ENCODE data around the gene AKAP7.
"Not testable (repeated sequence)": the region's sequence is repeated elsewhere in the genome, so short reads cannot be mapped to it uniquely, and the experiment has no call there.

AKAP7 gene

GRCh38 chr6:131303338-131303930 is 168.2 kb downstream of the AKAP7 start:
- DNase-seq, result no peak

GRCh38 chr6:131305037-131305850 is 170.0 kb downstream of the AKAP7 start:
- no peak for DNase-seq

- DNase-seq, result no peak
These were observed 174.2 kb downstream of the AKAP7 start for GRCh38 chr6:131309437-131309836.

- no peak for DNase-seq
These were observed 179.6 kb downstream of the AKAP7 start for GRCh38 chr6:131314838-131315237.

GRCh38 chr6:131316654-131317053 is 181.4 kb downstream of the AKAP7 start:
- no peak for DNase-seq

- no peak for DNase-seq
These were observed 182.2 kb downstream of the AKAP7 start for GRCh38 chr6:131317516-131317915.

- DNase-seq, result no peak
These were observed 186.3 kb downstream of the AKAP7 start for GRCh38 chr6:131321589-131321988.

DNA sequence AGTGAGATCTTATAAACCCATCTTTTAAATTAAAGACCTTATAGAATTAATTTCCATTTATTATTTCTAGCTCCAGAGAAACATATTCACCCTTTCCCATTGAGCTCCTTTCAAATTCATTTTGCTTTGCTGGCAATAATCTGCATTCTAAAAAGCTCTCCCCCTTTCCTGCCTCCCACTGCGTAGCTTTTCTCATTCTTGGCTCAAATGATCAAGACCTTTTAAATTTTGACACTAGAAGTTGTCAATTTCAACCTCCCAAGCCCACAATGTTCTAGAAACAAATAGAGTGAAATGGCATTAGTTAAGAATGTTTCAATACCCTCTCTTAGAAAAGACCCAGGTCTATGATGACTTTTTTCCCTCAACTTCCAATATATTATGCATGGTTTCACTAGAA is 186.9 kb downstream of the AKAP7 start:
- DNase-seq, result no peak

- not testable (repeated sequence) for DNase-seq
These were observed 190.4 kb downstream of the AKAP7 start for GRCh38 chr6:131325669-131326068.

DNA sequence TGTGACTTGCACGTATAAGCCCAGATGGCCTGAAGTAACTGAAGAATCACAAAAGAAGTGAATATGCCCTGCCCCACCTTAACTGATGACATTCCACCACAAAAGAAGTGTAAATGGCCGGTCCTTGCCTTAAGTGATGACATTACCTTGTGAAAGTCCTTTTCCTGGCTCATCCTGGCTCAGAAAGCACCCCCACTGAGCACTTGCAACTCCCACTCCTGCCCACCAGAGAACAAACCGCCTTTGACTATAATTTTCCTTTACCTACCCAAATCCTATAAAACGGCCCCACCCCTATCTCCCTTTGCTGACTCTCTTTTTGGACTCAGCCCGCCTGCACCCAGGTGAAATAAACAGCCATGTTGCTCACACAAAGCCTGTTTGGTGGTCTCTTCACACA is 193.5 kb downstream of the AKAP7 start:
- not testable (repeated sequence) for DNase-seq

DNA sequence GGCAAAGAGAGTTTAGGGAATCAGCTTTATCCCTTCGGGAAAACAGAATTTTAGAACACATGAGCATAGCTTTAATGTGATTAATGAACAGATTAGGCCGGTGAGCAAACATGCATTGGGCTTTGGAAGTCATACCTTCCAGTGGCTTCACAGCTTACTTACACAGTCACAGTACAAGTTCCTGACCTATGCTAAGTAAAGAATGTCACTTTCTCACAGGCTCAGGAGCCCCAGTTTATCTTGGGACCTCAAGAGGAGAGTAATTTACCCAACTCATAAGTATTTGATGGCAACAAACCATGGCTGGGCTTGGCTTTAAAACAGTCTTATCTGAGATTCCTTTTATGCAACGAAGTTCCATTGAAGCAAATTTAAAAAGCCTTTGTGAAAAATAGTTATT is 195.9 kb downstream of the AKAP7 start:
- DNase-seq, result no peak

DNA sequence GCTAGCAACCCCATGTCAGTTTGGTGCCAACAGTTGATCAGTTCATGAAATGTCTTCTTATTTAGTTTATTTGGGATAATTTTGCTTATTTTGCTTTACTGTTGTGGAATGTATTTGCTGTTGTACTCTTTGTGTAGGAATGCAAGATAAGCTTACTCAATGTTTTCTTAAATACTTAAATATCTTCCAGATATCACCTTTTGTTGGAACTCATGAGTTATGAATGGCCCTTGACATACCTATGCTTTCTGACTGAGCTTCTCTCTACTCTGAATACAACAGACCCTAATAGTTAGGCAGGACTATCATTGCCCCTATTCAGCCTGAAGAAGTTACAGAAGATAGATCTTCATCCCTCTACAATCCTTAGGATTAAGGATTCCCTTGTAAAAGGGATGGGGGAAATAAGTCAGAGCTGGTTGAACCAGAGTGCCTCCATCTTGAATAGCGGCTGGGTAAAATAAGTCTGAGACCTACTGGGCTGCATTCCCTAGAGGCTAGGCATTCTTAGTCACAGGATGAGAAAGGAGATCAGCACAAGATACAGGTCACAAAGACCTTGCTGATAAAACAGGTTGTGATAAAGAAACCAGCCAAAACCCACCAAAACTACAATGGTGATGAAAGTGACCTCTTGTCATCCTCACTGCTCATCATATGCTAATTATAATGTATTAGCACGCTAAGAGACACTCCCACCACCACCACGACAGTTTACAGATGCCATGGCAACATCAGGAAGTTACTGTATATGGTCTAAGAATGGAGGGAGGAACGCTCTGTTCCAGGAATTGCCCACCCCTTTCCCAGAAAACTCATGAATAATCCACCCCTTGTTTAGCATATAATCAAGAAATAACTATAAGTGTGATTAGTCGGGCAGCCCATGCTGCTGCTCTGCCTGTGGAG is 196.9 kb downstream of the AKAP7 start:
- DNase-seq, result no peak

Measured in GDM1 (cell line).